Stimulated activated naive CD8-positive, alpha-beta T cell treated with anti-CD3 and anti-CD28 coated beads, Interleukin-15, amount 100 ng/mL, for 72 hours (primary cell): ENCODE measurements around the gene SLC13A2.
A peak's percentile ranks its signal among the peaks of the same experiment; 100 is the strongest.
"Not testable (repeated sequence)": the region's sequence is repeated elsewhere in the genome, so short reads cannot be mapped to it uniquely, and the experiment has no call there.

Source experiments
- ATAC-seq: fragments of 150-1000 bp; cut with Tn5 transposase; 2 replicates; pipeline ENCODE4 v1.10.0; 2021; ENCODE audit warnings: mild to moderate bottlenecking, moderate library complexity
- DNase-seq, 2 donors: peaks; one replicate each; pipeline ENCODE4 v3.0.0; 2021 to 2022
- H3K27ac Mint-ChIP-seq, 2 donors: one replicate each; pipeline ENCODE4 v1.8.0; 2022; ENCODE audit warnings: mild to moderate bottlenecking in 2 of 2, mixed read lengths in 2 of 2, moderate library complexity in 2 of 2
- H3K27me3 Mint-ChIP-seq: one replicate; pipeline ENCODE4 v1.8.0; 2022; ENCODE audit warnings: mixed read lengths
- H3K4me1 Mint-ChIP-seq: one replicate; pipeline ENCODE4 v1.8.0; 2022; ENCODE audit warnings: mild to moderate bottlenecking, mixed read lengths
- H3K4me3 Mint-ChIP-seq, 2 donors: one replicate each; pipeline ENCODE4 v1.8.0; 2022; ENCODE audit warnings: mild to moderate bottlenecking in 2 of 2, mixed read lengths in 2 of 2, moderate library complexity in 1 of 2
- H3K9me3 Mint-ChIP-seq, 2 donors: one replicate each; pipeline ENCODE4 v1.8.0; 2022; ENCODE audit warnings: mixed read lengths in 2 of 2

SLC13A2 gene

GRCh38 chr17:28514561-28515002, 41.1 kb downstream of the SLC13A2 start:
- Mint-ChIP-seq H3K4me1 (no peaks in the 10 kb centered on the region), H3K27me3 (peaks cover 36% of the 10 kb centered on the region)

GRCh38 chr17:28515518-28515917, 42.1 kb downstream of the SLC13A2 start:
- DNase-seq, result no peak
- Mint-ChIP-seq H3K4me1 (no peaks in the 10 kb centered on the region), H3K27ac (no peak overlapping the region), H3K27me3 (peaks cover 26% of the 10 kb centered on the region), H3K9me3 (peaks cover 0 to 6% of the 10 kb centered on the region in 2 donors), H3K4me3 (no peak overlapping the region)
- ATAC-seq, result no peak

More at GRCh38 chr17:28514561-28515002, 41.1 kb downstream of the SLC13A2 start:
- ATAC-seq (no peak), DNase-seq (no peak)
- H3K9me3 Mint-ChIP-seq, result peaks cover 0 to 6% of the 10 kb centered on the region in 2 donors
- H3K27ac Mint-ChIP-seq, result no peak overlapping the region
- H3K4me3 Mint-ChIP-seq, result no peak overlapping the region

GRCh38 chr17:28518132-28518531, 44.7 kb downstream of the SLC13A2 start:
- peaks cover 23% of the 10 kb centered on the region for H3K27me3 Mint-ChIP-seq
- H3K4me1 Mint-ChIP-seq, result no peaks in the 10 kb centered on the region
- H3K4me3 Mint-ChIP-seq, result no peak overlapping the region
- no peak for DNase-seq
- H3K27ac Mint-ChIP-seq, result peak overlapping the region in 1 of 2 donors; percentile 88
- peaks cover 0 to 6% of the 10 kb centered on the region in 2 donors for H3K9me3 Mint-ChIP-seq
- ATAC-seq, result no peak

GRCh38 chr17:28518578-28518977, 45.1 kb downstream of the SLC13A2 start:
- Mint-ChIP-seq H3K4me1 (no peaks in the 10 kb centered on the region), H3K4me3 (no peak overlapping the region), H3K9me3 (peaks cover 0 to 6% of the 10 kb centered on the region in 2 donors), H3K27me3 (peaks cover 19% of the 10 kb centered on the region), H3K27ac (no peak overlapping the region)
- ATAC-seq (no peak), DNase-seq (no peak)

- DNase-seq (no peak), ATAC-seq (no peak)
- Mint-ChIP-seq H3K27ac (no peak overlapping the region), H3K9me3 (peaks cover 0 to 6% of the 10 kb centered on the region in 2 donors), H3K27me3 (peaks cover 15% of the 10 kb centered on the region), H3K4me3 (no peak overlapping the region), H3K4me1 (no peaks in the 10 kb centered on the region)
Measured at GRCh38 chr17:28519236-28519635, 45.8 kb downstream of the SLC13A2 start.

GRCh38 chr17:28520687-28521086, 47.2 kb downstream of the SLC13A2 start:
- peaks cover 15% of the 10 kb centered on the region for H3K27me3 Mint-ChIP-seq
- ATAC-seq, result no peak
- H3K9me3 Mint-ChIP-seq, result peaks cover 0 to 6% of the 10 kb centered on the region in 2 donors
- no peak for DNase-seq
- H3K4me3 Mint-ChIP-seq, result no peak overlapping the region
- H3K4me1 Mint-ChIP-seq, result no peaks in the 10 kb centered on the region
- H3K27ac Mint-ChIP-seq, result peak overlapping the region in 1 of 2 donors; percentile 35

GRCh38 chr17:28521311-28522085, 48.1 kb downstream of the SLC13A2 start:
- ATAC-seq (no peak), DNase-seq (no peak)
- Mint-ChIP-seq H3K27me3 (peaks cover 15% of the 10 kb centered on the region), H3K4me3 (no peak overlapping the region), H3K27ac (peak overlapping the region in 1 of 2 donors; percentile 65), H3K9me3 (no peaks in the 10 kb centered on the region), H3K4me1 (no peaks in the 10 kb centered on the region)

GRCh38 chr17:28522281-28522680, 48.8 kb downstream of the SLC13A2 start:
- H3K4me1 Mint-ChIP-seq, H3K4me3 Mint-ChIP-seq, ATAC-seq, H3K27ac Mint-ChIP-seq, H3K9me3 Mint-ChIP-seq, DNase-seq: not testable (repeated sequence)
- H3K27me3 Mint-ChIP-seq, result peaks cover 15% of the 10 kb centered on the region

GRCh38 chr17:28523186-28523585, 49.7 kb downstream of the SLC13A2 start:
- no peak for DNase-seq
- no peak overlapping the region for H3K27ac Mint-ChIP-seq
- no peaks in the 10 kb centered on the region for H3K9me3 Mint-ChIP-seq
- H3K4me1 Mint-ChIP-seq, result no peaks in the 10 kb centered on the region
- no peak for ATAC-seq
- H3K27me3 Mint-ChIP-seq, result peaks cover 12% of the 10 kb centered on the region
- H3K4me3 Mint-ChIP-seq, result no peak overlapping the region

- Mint-ChIP-seq H3K27me3 (peaks cover 5% of the 10 kb centered on the region), H3K9me3 (no peaks in the 10 kb centered on the region), H3K4me3 (no peak overlapping the region), H3K4me1 (no peaks in the 10 kb centered on the region), H3K27ac (peak overlapping the region in 1 of 2 donors; percentile 22)
- DNase-seq, result no peak
- peak; percentile 24 for ATAC-seq
Measured at GRCh38 chr17:28523876-28524275, 50.4 kb downstream of the SLC13A2 start.

GRCh38 chr17:28524476-28525424, 51.3 kb downstream of the SLC13A2 start:
- H3K4me3 Mint-ChIP-seq, result no peak overlapping the region
- no peaks in the 10 kb centered on the region for H3K9me3 Mint-ChIP-seq
- H3K27me3 Mint-ChIP-seq, result no peaks in the 10 kb centered on the region
- ATAC-seq (no peak), DNase-seq (no peak)
- peak overlapping the region in 1 of 2 donors; percentile 38 for H3K27ac Mint-ChIP-seq
- H3K4me1 Mint-ChIP-seq, result no peaks in the 10 kb centered on the region

GRCh38 chr17:28526381-28526780, 52.9 kb downstream of the SLC13A2 start:
- Mint-ChIP-seq H3K27ac (no peak overlapping the region), H3K4me3 (no peak overlapping the region), H3K27me3 (no peaks in the 10 kb centered on the region), H3K9me3 (no peaks in the 10 kb centered on the region), H3K4me1 (no peaks in the 10 kb centered on the region)
- ATAC-seq (no peak), DNase-seq (no peak)

- DNase-seq (no peak), ATAC-seq (no peak)
- Mint-ChIP-seq H3K27me3 (no peaks in the 10 kb centered on the region), H3K27ac (peak overlapping the region in 1 of 2 donors; percentile 35), H3K4me3 (no peak overlapping the region), H3K9me3 (no peaks in the 10 kb centered on the region), H3K4me1 (no peaks in the 10 kb centered on the region)
Measured at GRCh38 chr17:28527181-28527681, 53.8 kb downstream of the SLC13A2 start.

GRCh38 chr17:28527859-28528258, 54.4 kb downstream of the SLC13A2 start:
- no peak for DNase-seq
- no peaks in the 10 kb centered on the region for H3K4me1 Mint-ChIP-seq
- H3K4me3 Mint-ChIP-seq, result no peak overlapping the region
- no peak for ATAC-seq
- H3K27me3 Mint-ChIP-seq, result no peaks in the 10 kb centered on the region
- H3K27ac Mint-ChIP-seq, result no peak overlapping the region
- no peaks in the 10 kb centered on the region for H3K9me3 Mint-ChIP-seq

GRCh38 chr17:28528327-28529012, 55.0 kb downstream of the SLC13A2 start:
- no peaks in the 10 kb centered on the region for H3K4me1 Mint-ChIP-seq
- H3K27me3 Mint-ChIP-seq, result no peaks in the 10 kb centered on the region
- ATAC-seq (no peak), DNase-seq (no peak)
- H3K9me3 Mint-ChIP-seq, result no peaks in the 10 kb centered on the region
- H3K4me3 Mint-ChIP-seq, result no peak overlapping the region
- H3K27ac Mint-ChIP-seq, result peak overlapping the region in 1 of 2 donors; percentile 56
